ENCODE data around the gene CBX4. TPM values are rescaled to one million over a fixed set of nuclear protein-coding genes. Genes with fewer than 3 reads are reported as not detected.

The CBX4 gene
- total and polyA plus RNA-seq, 2 of the 13 experiments (the other 11 are each of a cell fraction or from before 2014, with no cell fraction given) = 25.8 to 50.8 TPM

DNA sequence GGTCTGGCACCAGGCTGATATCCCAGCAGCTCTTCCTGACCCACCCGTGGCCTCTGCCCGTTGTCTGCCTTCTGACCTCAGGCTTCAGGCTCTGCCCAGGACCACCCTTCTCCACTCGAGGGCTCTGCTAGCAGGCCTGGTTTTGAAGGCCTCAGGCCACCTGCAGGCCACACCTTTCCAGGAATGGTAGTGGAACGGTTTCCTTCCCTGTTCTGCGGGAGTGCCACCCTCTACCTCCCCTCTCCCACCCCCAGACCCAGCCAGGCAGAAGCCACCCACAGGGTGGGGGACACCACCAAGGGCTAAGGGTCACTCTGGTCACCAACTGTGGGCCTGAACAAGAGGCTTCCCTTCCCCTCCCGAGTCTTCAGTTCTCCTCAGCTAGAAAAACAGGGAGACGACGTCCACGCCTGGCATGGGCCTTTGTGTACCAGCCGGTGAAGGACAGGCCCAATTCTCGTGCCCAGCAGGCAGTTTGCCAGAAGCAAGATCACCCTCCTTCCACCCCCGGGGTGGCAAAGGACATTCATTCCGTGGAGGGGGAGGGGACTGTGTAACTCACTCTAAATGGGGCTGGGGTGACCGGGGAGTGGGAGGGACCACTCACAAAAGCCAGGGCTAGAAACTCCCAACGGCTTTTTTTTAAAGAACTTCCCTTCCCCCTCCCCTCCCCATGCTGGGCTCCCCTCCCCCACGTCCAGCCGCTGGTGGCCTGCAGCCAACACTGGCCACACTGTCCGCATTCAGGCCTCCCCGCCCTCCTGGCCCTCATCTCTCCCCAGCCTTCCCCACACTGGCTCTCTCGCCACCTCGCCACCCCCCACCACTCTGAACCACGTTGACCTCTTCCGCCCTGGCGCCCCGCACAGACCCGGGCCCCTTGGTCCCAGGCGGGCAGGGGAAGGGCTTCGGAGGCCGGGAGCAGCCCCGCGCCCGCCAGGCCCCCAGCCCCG is 7.7 kb downstream of the CBX4 start (continued):
- TF ChIP-seq PRDM15 (CRISPR knock-in tag; IDR thresholded peaks at IDR 0.05) = no peak
- TF ChIP-seq ATF7 (IDR thresholded peaks at IDR 0.05) = no peak
- TF ChIP-seq ATF7 (CRISPR knock-in tag; IDR thresholded peaks at IDR 0.05) = no peak; the same call in 1 of the 2 replicates
- TF ChIP-seq ZNF354B (CRISPR knock-in tag; IDR thresholded peaks at IDR 0.05) = no peak; the same call in 1 of the 2 replicates
- peak; percentile 29; the same call in 1 of the 2 replicates for TF ChIP-seq ARNTL (CRISPR knock-in tag; IDR thresholded peaks at IDR 0.05)
- peak; percentile 14; the same call in 1 of the 2 replicates for TF ChIP-seq ZNF709 (CRISPR knock-in tag; IDR thresholded peaks at IDR 0.05)
- peak; percentile 39 for TF ChIP-seq RBM39 (IDR thresholded peaks at IDR 0.05; ENCODE audit: low read depth, low read length, poor library complexity, severe bottlenecking)
- TF ChIP-seq, protein P1, sequence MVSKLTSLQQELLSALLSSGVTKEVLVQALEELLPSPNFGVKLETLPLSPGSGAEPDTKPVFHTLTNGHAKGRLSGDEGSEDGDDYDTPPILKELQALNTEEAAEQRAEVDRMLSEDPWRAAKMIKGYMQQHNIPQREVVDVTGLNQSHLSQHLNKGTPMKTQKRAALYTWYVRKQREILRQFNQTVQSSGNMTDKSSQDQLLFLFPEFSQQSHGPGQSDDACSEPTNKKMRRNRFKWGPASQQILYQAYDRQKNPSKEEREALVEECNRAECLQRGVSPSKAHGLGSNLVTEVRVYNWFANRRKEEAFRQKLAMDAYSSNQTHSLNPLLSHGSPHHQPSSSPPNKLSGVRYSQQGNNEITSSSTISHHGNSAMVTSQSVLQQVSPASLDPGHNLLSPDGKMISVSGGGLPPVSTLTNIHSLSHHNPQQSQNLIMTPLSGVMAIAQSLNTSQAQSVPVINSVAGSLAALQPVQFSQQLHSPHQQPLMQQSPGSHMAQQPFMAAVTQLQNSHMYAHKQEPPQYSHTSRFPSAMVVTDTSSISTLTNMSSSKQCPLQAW (CRISPR knock-in tag; IDR thresholded peaks at IDR 0.05) = peak; percentile 75; the same call in 1 of the 2 replicates
- TF ChIP-seq HDAC1 (CRISPR knock-in tag; IDR thresholded peaks at IDR 0.05) = peak; percentile 68
- no peak for TF ChIP-seq RBAK (CRISPR knock-in tag; IDR thresholded peaks at IDR 0.05)
- no peak for TF ChIP-seq NFIC (IDR thresholded peaks at IDR 0.05; ENCODE audit: low read length)
- no peak for TF ChIP-seq JUND (CRISPR knock-in tag; IDR thresholded peaks at IDR 0.05)
- TF ChIP-seq HDAC6 (IDR thresholded peaks at IDR 0.05; ENCODE audit: low read depth, low read length) = no peak
- TF ChIP-seq PLRG1 (conservative IDR thresholded peaks at IDR 0.05) = no peak
- TF ChIP-seq ZNF234 (CRISPR knock-in tag; conservative IDR thresholded peaks at IDR 0.05) = no peak
- TF ChIP-seq, protein P2, sequence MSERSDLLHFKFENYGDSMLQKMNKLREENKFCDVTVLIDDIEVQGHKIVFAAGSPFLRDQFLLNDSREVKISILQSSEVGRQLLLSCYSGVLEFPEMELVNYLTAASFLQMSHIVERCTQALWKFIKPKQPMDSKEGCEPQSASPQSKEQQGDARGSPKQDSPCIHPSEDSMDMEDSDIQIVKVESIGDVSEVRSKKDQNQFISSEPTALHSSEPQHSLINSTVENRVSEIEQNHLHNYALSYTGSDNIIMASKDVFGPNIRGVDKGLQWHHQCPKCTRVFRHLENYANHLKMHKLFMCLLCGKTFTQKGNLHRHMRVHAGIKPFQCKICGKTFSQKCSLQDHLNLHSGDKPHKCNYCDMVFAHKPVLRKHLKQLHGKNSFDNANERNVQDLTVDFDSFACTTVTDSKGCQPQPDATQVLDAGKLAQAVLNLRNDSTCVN (CRISPR knock-in tag; IDR thresholded peaks at IDR 0.05; ENCODE audit: borderline replicate concordance) = no peak
- TF ChIP-seq TGIF2 (CRISPR knock-in tag; IDR thresholded peaks at IDR 0.05) = 0 out of 2 replicates have a peak, but pooled peaks have one; percentile 32
- peak; percentile 95 for TF ChIP-seq ZNF296 (CRISPR knock-in tag; conservative IDR thresholded peaks at IDR 0.05)
- 0 out of 2 replicates have a peak, but pooled peaks have one; percentile 66 for TF ChIP-seq MEIS1 (CRISPR knock-in tag; IDR thresholded peaks at IDR 0.05; ENCODE audit: borderline replicate concordance)
- peak; percentile 38; the same call in 1 of the 2 replicates for TF ChIP-seq ZNF563 (CRISPR knock-in tag; IDR thresholded peaks at IDR 0.05)
- no peak for TF ChIP-seq KDM4B (CRISPR knock-in tag; IDR thresholded peaks at IDR 0.05)
- no peak; the same call in 1 of the 2 replicates for TF ChIP-seq ATF7-NPFF (CRISPR knock-in tag; IDR thresholded peaks at IDR 0.05; ENCODE audit: low read depth)
- TF ChIP-seq, protein P3, sequence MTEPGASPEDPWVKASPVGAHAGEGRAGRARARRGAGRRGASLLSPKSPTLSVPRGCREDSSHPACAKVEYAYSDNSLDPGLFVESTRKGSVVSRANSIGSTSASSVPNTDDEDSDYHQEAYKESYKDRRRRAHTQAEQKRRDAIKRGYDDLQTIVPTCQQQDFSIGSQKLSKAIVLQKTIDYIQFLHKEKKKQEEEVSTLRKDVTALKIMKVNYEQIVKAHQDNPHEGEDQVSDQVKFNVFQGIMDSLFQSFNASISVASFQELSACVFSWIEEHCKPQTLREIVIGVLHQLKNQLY (CRISPR knock-in tag; IDR thresholded peaks at IDR 0.05) = no peak
